ENCODE data around the gene MATR3. TPM values are rescaled to one million over a fixed set of nuclear protein-coding genes. Genes with fewer than 3 reads are reported as not detected.

Gene MATR3
- total and polyA plus RNA-seq, 4 donors = 38.4 to 111 (median 69.7) TPM

- Histone ChIP-seq H3K9ac (ENCODE audit: low read depth in 1 of 2, low read length in 2 of 2) (no peak overlapping the region), H3K36me3 (ENCODE audit: control insufficient read depth in 4 of 4, insufficient read depth in 3 of 4, low read depth in 1 of 4, low read length in 3 of 4) (peaks cover 0 to 2% (median under 1%) of the 10 kb centered on the region in 4 donors), H3K4me3 (ENCODE audit: low read depth in 1 of 3, low read length in 3 of 3) (no peak overlapping the region), H3K27me3 (ENCODE audit: control insufficient read depth in 4 of 4, insufficient read depth in 4 of 4, low read length in 3 of 4) (no peaks in the 10 kb centered on the region), H3K9me3 (ENCODE audit: control insufficient read depth in 4 of 4, low read length in 3 of 4) (no peaks in the 10 kb centered on the region), H3K4me1 (ENCODE audit: control insufficient read depth in 4 of 4, insufficient read depth in 4 of 4, low read length in 3 of 4) (no peaks in the 10 kb centered on the region), H3K27ac (ENCODE audit: low read depth in 1 of 2, low read length in 2 of 2) (no peak overlapping the region)
- DNase-seq (ENCODE audit: low spot score) = no peak
- no peak for TF ChIP-seq TAF1 (conservative IDR thresholded peaks at IDR 0.05)
- TF ChIP-seq HNF4A (conservative IDR thresholded peaks at IDR 0.05) = no peak
- TF ChIP-seq HNF4G (IDR thresholded peaks at IDR 0.05) = no peak
- no peak for TF ChIP-seq SP1 (IDR thresholded peaks at IDR 0.05)
- TF ChIP-seq ATF3 (IDR thresholded peaks at IDR 0.05) = no peak
- TF ChIP-seq RAD21 (IDR thresholded peaks at IDR 0.05) = no peak
- TF ChIP-seq EGR1 (IDR thresholded peaks at IDR 0.05; ENCODE audit: low read depth in 2 of 2) = no peak
- TF ChIP-seq ZBTB33 (IDR thresholded peaks at IDR 0.05) = no peak
- no peak for TF ChIP-seq NR2F2 (IDR thresholded peaks at IDR 0.05)
Measured at GRCh38 chr5:139358064-139358463, 64.5 kb downstream of the MATR3 start.

- Histone ChIP-seq H3K27ac (ENCODE audit: low read depth in 1 of 2, low read length in 2 of 2) (no peak overlapping the region), H3K4me1 (ENCODE audit: control insufficient read depth in 4 of 4, insufficient read depth in 4 of 4, low read length in 3 of 4) (no peaks in the 10 kb centered on the region), H3K36me3 (ENCODE audit: control insufficient read depth in 4 of 4, insufficient read depth in 3 of 4, low read depth in 1 of 4, low read length in 3 of 4) (peaks cover 2 to 11% (median 10%) of the 10 kb centered on the region in 4 donors), H3K4me3 (ENCODE audit: low read depth in 1 of 3, low read length in 3 of 3) (no peak overlapping the region), H3K9ac (ENCODE audit: low read depth in 1 of 2, low read length in 2 of 2) (no peak overlapping the region), H3K27me3 (ENCODE audit: control insufficient read depth in 4 of 4, insufficient read depth in 4 of 4, low read length in 3 of 4) (no peaks in the 10 kb centered on the region), H3K9me3 (ENCODE audit: control insufficient read depth in 4 of 4, low read length in 3 of 4) (no peaks in the 10 kb centered on the region)
- TF ChIP-seq GABPA (IDR thresholded peaks at IDR 0.05 in 1 of 2, conservative IDR thresholded peaks at IDR 0.05 in 1 of 2) (no peak), NR2F2 (IDR thresholded peaks at IDR 0.05) (no peak)
- DNase-seq (ENCODE audit: low spot score) = no peak
- 97% methylated on average over 4 of the region's 4 CpGs for WGBS
Measured at GRCh38 chr5:139360384-139360783, 66.8 kb downstream of the MATR3 start.

- H3K27ac ChIP-seq (ENCODE audit: low read depth in 1 of 2, low read length in 2 of 2) = no peak overlapping the region
- 86% methylated on average over 6 of the region's 6 CpGs for WGBS
- DNase-seq (ENCODE audit: low spot score) = no peak
Measured at GRCh38 chr5:139361835-139362429, 68.4 kb downstream of the MATR3 start.

More at GRCh38 chr5:139361835-139362429, 68.4 kb downstream of the MATR3 start:
- Histone ChIP-seq H3K36me3 (ENCODE audit: control insufficient read depth in 4 of 4, insufficient read depth in 3 of 4, low read depth in 1 of 4, low read length in 3 of 4) (peaks cover 14 to 26% (median 22%) of the 10 kb centered on the region in 4 donors), H3K27me3 (ENCODE audit: control insufficient read depth in 4 of 4, insufficient read depth in 4 of 4, low read length in 3 of 4) (no peaks in the 10 kb centered on the region), H3K4me1 (ENCODE audit: control insufficient read depth in 4 of 4, insufficient read depth in 4 of 4, low read length in 3 of 4) (no peaks in the 10 kb centered on the region), H3K9ac (ENCODE audit: low read depth in 1 of 2, low read length in 2 of 2) (no peak overlapping the region), H3K9me3 (ENCODE audit: control insufficient read depth in 4 of 4, low read length in 3 of 4) (no peaks in the 10 kb centered on the region), H3K4me3 (ENCODE audit: low read depth in 1 of 3, low read length in 3 of 3) (no peak overlapping the region)
- no peak for TF ChIP-seq FOXA2 (IDR thresholded peaks at IDR 0.05)
- TF ChIP-seq ZBTB33 (IDR thresholded peaks at IDR 0.05) = no peak
- no peak for TF ChIP-seq JUND (IDR thresholded peaks at IDR 0.05)
- no peak for TF ChIP-seq FOXA1 (IDR thresholded peaks at IDR 0.05)
- no peak for TF ChIP-seq HNF4G (IDR thresholded peaks at IDR 0.05)
- TF ChIP-seq CTCF (IDR thresholded peaks at IDR 0.05; ENCODE audit: low read depth, low read length, missing input control) = no peak
- no peak for TF ChIP-seq SP1 (IDR thresholded peaks at IDR 0.05)
- no peak for TF ChIP-seq YY1 (IDR thresholded peaks at IDR 0.05)
- TF ChIP-seq NR2F2 (IDR thresholded peaks at IDR 0.05) = no peak
- TF ChIP-seq HNF4A (conservative IDR thresholded peaks at IDR 0.05) = no peak
- no peak for TF ChIP-seq RAD21 (IDR thresholded peaks at IDR 0.05)
- no peak for TF ChIP-seq EGR1 (IDR thresholded peaks at IDR 0.05; ENCODE audit: low read depth in 2 of 2)
- TF ChIP-seq GABPA (IDR thresholded peaks at IDR 0.05 in 1 of 2, conservative IDR thresholded peaks at IDR 0.05 in 1 of 2) = no peak
- TF ChIP-seq TAF1 (conservative IDR thresholded peaks at IDR 0.05) = no peak
- no peak for TF ChIP-seq MAX (IDR thresholded peaks at IDR 0.05)
- no peak for TF ChIP-seq RXRA (IDR thresholded peaks at IDR 0.05)
- TF ChIP-seq ATF3 (IDR thresholded peaks at IDR 0.05) = no peak

Data from liver (tissue), 9 donors.